GM12872 (cell line): ENCODE measurements around the gene GFER.

Experiments used
- CTCF ChIP-seq: IDR thresholded peaks from 3 replicates; pipeline ENCODE4 v1.5.1; 2011; ENCODE audit warnings: low read depth, mild to moderate bottlenecking, low read length, moderate library complexity; ENCODE audit not compliant: insufficient read depth

Gene GFER

GRCh38 chr16:1971796-1972489 lies 12.1 kb upstream of the GFER start, which contains the start of gene TBL3:
TBL3 (plus strand) TSS chr16:1972053; CDS start chr16:1972165, 112 bp downstream.
- no peak for TF ChIP-seq CTCF

GRCh38 chr16:1972490-1972877 lies 11.5 kb upstream of the GFER start:
- no peak for TF ChIP-seq CTCF

DNA sequence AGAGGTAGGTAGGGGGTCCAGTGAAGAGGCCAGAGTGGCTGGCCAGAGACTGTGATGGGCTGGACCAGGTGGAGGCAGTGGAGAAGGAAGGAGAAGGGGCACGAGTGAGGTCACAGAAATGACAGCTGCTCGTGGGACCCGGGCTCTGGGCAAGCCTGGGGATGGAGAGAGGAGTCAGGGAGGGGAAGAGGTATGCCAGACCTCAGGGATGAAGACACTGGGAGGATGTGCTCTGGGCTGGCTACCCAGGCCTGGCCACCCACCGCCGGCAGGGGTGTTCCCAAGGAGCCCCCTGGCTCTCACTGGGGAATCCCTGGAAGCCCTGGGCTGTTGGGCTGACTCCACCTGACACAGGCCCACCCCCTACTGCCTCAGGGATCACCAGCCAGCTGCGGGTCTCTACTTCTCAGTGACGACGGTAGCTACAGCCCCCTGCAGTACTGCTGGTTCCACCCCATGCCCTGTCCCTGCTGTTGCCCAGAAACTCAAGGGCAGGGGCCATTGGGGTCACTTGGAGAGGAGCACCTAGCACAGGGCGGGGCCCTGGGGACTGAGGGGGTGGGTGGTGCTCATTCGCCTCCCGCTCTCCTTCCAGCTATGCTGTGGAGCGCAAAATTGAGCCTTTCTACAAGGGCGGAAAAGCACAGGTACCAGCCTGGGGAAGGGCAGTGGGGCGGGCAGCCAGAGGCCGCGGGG lies 10.4 kb upstream of the GFER start:
- TF ChIP-seq CTCF = no peak

- no peak for TF ChIP-seq CTCF
Measured at GRCh38 chr16:1974157-1975070, 9.6 kb upstream of the GFER start.

DNA sequence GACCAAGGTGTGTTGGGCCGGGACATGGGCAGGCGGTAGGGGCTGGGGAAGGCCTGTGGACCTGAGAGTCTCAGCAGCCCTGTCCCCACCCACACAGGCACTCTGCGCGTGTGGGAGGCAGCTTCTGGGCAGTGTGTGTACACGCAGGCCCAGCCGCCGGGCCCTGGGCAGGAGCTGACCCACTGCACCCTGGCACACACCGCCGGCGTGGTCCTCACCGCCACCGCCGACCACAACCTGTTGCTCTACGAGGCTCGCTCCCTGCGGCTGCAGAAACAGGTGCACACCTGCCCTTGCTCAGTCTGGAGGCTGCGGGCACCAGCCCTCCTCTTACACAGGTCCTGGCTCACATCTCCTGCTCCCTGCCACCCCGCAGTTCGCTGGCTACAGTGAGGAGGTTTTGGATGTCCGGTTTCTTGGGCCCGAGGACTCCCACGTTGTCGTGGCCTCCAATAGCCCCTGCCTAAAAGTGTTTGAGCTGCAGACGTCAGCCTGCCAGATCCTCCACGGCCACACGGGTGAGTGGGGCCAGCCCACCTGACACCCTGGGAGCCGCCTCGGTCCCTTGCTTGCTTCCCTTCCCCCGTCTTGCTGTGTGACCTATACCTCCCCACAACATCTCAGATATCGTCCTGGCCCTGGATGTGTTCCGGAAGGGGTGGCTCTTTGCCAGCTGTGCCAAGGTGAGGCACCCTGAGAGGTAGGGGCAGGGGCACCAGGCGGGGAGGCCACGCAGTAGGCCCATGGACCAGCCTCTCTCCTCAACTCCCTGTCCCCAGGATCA lies 8.4 kb upstream of the GFER start:
- TF ChIP-seq CTCF = no peak

DNA sequence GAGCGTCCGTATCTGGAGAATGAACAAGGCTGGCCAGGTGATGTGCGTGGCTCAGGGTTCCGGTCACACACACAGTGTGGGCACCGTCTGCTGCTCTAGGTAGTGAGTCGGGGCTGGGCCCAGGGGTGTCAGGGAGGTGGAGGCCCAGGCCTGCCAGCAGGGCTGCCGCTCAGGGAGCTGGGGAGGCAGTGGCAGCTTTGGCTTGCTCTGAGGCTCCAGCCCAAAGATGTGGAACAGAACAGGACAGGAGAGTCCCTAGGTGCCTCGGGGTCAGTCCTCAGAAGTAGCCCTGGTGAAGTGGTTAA lies 7.8 kb upstream of the GFER start:
- TF ChIP-seq CTCF = no peak
